Epithelial cell of esophagus (primary cell): ENCODE data around the gene IRGQ.
A peak's percentile ranks its signal among the peaks of the same experiment; 100 is the strongest.

Experiments
- DNase-seq: peaks from one replicate; pipeline ENCODE4 v3.0.0; 2010; ENCODE audit warnings: low read depth
- H3K4me3 ChIP-seq: 2 replicates; pipeline ENCODE4 v1.5.1; 2011; ENCODE audit warnings: mild to moderate bottlenecking, low read length, control low read depth
- TF ChIP-seq, protein P1 (sequence below): IDR thresholded peaks from 2 replicates; pipeline ENCODE4 v1.5.1; 2011; ENCODE audit warnings: low read depth, mild to moderate bottlenecking, low read length, control low read depth, inconsistent platforms; ENCODE audit not compliant: insufficient read depth; ENCODE audit errors: missing control alignments

Gene IRGQ

DNA sequence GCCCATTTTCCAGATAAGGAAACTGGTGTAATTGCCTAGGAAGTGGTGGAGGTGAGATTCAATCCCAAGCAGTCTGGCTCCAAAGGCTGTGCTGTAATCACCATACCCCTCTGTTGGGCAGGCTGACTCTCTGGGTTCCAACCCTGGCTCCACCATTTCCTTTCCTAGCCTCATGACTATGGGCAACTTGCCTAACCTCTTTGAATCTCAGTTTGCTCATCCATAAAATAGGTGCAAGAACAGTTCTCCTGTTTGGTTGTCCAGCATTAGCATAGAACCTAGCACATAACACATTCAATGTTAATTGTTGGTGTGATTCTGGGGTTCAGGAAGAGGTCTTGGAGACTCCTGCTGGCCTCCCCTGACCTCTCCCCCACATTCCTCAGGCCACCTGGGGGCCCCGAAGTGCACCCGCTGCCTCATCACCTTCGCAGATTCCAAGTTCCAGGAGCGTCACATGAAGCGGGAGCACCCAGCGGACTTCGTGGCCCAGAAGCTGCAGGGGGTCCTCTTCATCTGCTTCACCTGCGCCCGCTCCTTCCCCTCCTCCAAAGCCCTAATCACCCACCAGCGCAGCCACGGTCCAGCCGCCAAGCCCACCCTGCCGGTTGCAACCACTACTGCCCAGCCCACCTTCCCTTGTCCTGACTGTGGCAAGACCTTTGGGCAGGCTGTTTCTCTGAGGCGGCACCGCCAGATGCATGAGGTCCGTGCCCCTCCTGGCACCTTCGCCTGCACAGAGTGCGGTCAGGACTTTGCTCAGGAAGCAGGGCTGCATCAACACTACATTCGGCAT, 2.7 kb upstream of the IRGQ start:
- no peak overlapping the region for H3K4me3 ChIP-seq
- TF ChIP-seq, protein P1, sequence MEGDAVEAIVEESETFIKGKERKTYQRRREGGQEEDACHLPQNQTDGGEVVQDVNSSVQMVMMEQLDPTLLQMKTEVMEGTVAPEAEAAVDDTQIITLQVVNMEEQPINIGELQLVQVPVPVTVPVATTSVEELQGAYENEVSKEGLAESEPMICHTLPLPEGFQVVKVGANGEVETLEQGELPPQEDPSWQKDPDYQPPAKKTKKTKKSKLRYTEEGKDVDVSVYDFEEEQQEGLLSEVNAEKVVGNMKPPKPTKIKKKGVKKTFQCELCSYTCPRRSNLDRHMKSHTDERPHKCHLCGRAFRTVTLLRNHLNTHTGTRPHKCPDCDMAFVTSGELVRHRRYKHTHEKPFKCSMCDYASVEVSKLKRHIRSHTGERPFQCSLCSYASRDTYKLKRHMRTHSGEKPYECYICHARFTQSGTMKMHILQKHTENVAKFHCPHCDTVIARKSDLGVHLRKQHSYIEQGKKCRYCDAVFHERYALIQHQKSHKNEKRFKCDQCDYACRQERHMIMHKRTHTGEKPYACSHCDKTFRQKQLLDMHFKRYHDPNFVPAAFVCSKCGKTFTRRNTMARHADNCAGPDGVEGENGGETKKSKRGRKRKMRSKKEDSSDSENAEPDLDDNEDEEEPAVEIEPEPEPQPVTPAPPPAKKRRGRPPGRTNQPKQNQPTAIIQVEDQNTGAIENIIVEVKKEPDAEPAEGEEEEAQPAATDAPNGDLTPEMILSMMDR: no peak
- DNase-seq: no peak

DNA sequence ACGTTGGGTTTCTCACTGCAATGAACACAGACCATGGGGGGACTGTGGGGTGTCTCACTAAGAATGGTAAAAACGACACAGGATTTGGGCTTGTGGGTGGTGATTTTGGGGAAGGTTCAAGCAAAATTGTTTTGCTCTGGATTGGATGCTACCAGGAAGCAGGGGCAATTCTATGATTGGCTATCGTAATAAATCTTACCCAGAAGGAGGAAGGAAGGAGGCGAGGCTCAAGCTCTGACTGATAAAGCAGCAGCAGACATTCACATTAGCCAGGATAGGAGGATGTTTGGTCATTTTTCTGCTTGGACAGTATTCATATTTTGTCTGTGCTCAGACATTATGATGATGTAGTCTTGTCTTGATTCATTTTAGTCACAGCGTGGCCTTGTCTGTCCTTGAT, 1.9 kb upstream of the IRGQ start:
- TF ChIP-seq, protein P1: no peak
- DNase-seq: no peak
- peak overlapping the region; percentile 59 for H3K4me3 ChIP-seq

DNA sequence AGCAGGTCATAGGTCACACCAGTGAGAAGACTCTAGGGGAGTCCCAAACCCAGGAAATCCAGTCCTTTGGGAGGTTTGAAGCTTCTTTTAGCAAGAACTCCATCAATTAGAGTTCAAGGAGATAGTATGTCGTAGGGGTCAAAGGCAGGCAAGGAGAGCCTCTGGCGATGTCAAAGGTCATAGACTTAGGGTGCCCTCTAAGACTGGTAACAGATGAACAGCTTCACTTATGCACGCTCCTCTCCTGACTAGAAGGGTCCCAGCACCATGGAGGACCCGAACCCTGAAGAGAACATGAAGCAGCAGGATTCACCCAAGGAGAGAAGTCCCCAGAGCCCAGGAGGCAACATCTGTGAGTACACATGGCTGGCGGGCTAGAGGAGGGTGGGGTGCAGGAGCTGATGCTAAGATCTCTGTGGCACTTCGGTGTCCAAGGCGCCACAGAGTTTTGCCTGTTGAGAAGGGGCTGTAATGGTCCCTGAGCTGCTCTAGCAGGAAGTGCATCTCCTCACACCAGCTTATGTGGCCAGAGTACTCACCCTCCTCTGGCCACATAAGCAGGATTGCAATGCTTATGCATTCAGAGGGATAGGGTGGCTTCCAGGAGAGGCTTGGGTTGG, 1.0 kb upstream of the IRGQ start:
- DNase-seq: no peak
- TF ChIP-seq, protein P1: no peak
- H3K4me3 ChIP-seq: peak overlapping the region; percentile 59

DNA sequence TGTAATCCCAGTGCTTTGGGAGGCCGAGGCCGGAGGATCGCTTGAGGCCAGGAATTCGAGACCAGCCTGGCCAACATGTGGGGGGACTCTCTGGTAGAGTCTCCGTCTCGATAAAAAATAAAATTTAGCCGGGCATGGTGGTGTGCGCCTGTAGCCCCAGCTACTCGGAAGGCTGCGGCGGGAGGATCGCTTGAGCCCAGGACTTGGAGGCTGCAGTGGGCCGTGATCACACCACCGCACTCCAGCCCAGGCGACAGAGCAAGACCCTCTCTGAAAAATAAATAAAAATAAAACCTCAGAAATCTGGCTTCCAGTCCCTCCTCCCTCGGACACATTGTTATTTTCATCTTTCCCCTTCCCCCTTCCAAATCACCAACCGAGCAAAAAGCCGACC, 332 bp downstream of the IRGQ start:
- TF ChIP-seq, protein P1: no peak
- no peak for DNase-seq
- H3K4me3 ChIP-seq: peak overlapping the region; percentile 59

DNA sequence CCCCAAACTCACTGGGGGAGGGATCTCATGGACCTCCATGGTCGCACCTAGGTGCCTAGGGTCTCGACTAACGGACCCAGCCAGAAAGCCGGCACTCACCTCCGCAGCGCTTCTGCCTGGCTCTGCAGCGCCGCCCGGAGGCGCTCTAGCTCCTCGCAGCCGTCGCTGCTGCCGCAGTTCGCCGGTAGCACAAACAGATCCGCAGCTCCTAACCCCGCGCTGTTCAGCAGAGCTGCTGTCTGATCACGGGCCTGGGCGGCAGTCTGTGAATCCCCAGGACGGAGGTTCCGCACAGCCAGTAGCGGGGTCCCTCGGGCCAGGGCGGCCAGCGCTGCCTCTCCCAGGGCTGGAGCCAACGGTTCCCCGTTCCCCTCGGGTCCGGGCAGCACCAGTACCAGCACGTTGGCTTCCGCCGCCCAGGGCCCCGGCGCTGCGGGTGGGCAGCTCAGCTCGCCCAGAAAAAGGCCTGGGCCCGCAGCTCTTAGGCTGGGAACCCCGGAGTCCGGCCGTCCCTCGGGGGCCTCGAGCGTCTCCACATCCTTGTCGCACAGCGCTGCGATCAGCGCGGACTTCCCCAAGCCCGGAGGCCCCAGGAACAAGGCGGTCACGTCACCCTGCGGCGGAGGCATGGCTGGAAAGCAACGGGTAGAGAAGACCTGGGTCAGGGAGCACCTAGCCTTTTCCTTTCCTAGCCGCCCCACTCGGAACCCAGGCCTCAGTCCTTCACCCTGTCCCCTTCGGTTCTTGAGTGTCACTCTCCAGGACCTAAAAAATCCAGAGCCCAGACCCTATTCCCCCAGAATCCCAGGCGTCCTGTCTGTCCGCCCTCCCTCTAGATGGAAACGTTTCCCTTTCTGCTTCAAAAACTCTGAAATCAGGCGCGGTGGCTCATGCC, 977 bp downstream of the IRGQ start:
- peak; percentile 79 for DNase-seq
- TF ChIP-seq, protein P1: peak; percentile 90
- peak overlapping the region; percentile 59 for H3K4me3 ChIP-seq

DNA sequence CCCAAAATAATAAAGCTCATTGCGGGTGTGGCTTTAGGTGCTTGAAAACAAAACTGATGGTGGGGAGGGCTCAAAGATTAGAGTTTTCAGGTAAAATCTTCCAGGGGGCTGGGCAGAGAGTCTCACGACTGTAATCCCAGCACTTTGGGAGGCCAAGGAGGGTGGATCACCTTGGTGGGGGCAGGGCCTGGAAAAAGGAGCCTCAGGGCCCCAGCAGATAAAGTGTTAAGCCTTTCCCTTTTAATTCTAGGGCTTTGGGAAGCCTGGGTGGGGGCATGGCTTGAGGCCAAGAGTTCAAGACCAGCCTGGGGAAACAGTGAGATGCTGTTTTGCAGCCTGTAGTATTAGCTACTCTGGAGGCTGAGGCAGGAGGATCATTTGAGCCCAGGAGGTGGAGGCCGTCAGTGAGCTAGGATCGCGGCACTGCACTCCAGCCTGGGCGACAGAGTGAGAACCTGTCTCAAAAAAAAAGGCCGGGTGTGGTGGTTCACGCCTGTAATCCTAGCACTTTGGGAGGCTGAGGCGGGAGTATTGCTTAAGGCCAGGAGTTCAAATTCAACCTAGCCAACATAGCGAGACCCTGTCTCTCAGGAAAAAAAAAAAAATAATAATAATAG, 1.7 kb downstream of the IRGQ start:
- TF ChIP-seq, protein P1: no peak

More for the DNA sequence above, 1.7 kb downstream of the IRGQ start:
- H3K4me3 ChIP-seq: peak overlapping the region; percentile 59
- DNase-seq: no peak
